Measurements from ENCODE around the gene PARP4. TPM values are rescaled to one million over a fixed set of nuclear protein-coding genes. Genes with fewer than 3 reads are reported as not detected.

Gene PARP4
- total RNA-seq, 2 experiments from 2014 or later, result 29.5 to 29.6 TPM

DNA sequence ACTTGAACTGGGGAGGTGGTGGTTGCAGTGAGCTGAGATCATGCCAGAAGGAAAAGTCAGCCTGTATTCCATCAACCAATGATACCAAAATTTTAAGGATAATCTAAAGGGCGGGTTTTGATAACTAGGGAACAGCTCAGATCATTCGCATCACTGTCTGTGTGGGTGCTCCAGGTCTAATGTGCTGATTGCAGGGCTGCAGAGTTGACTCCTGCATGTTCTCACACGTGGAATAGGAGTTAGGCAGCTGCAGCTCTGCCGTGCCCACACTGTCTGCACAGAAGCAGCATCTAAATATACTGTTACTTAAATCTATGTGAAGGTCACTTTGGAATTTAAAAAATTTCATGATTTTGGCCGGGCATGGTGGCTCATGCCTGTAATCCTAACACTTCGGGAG lies 4.3 kb upstream of the PARP4 start:
- H3K4me3 Mint-ChIP-seq, result no peak overlapping the region
- no peaks in the 10 kb centered on the region for H3K27me3 Mint-ChIP-seq
- peaks cover 4% of the 10 kb centered on the region for H3K36me3 Mint-ChIP-seq (ENCODE audit: low read depth)
- TF ChIP-seq, protein P1, sequence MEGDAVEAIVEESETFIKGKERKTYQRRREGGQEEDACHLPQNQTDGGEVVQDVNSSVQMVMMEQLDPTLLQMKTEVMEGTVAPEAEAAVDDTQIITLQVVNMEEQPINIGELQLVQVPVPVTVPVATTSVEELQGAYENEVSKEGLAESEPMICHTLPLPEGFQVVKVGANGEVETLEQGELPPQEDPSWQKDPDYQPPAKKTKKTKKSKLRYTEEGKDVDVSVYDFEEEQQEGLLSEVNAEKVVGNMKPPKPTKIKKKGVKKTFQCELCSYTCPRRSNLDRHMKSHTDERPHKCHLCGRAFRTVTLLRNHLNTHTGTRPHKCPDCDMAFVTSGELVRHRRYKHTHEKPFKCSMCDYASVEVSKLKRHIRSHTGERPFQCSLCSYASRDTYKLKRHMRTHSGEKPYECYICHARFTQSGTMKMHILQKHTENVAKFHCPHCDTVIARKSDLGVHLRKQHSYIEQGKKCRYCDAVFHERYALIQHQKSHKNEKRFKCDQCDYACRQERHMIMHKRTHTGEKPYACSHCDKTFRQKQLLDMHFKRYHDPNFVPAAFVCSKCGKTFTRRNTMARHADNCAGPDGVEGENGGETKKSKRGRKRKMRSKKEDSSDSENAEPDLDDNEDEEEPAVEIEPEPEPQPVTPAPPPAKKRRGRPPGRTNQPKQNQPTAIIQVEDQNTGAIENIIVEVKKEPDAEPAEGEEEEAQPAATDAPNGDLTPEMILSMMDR (IDR thresholded peaks at IDR 0.05), result no peak
- no peak overlapping the region for H3K27ac ChIP-seq (ENCODE audit: low read depth in 1 of 2, low read length in 2 of 2)
- CTCF ChIA-PET, result no interaction called here
- POLR2A ChIA-PET, result no interaction called here
- H3K36me3 ChIP-seq (ENCODE audit: insufficient read depth, low read length), result no peaks in the 10 kb centered on the region
- H3K4me1 Mint-ChIP-seq (ENCODE audit: low read depth), result peaks cover 11% of the 10 kb centered on the region
- no peaks in the 10 kb centered on the region for H3K9me3 ChIP-seq (ENCODE audit: control insufficient read depth in 1 of 2, insufficient read depth in 1 of 2, low read length in 2 of 2)
- no peak overlapping the region for H3K4me3 ChIP-seq (ENCODE audit: low read length)
- no peak overlapping the region for H3K27ac Mint-ChIP-seq
- H3K4me1 ChIP-seq (ENCODE audit: insufficient read depth, low read length), result no peaks in the 10 kb centered on the region
- H3K27me3 ChIP-seq (ENCODE audit: control insufficient read depth in 1 of 2, insufficient read depth in 2 of 2, low read length in 2 of 2), result no peaks in the 10 kb centered on the region
- no peak for DNase-seq
- intact Hi-C loops (cut with DNase I, micrococcal nuclease), result loop anchor here in 1 of 2 experiments (10.0 kb wide), 1 partner anchor 768 kb away; the partner anchor contains the start of gene MTMR6
- ATAC-seq (ENCODE audit: poor library complexity), result no peak
- H3K9me3 Mint-ChIP-seq, result no peaks in the 10 kb centered on the region

DNA sequence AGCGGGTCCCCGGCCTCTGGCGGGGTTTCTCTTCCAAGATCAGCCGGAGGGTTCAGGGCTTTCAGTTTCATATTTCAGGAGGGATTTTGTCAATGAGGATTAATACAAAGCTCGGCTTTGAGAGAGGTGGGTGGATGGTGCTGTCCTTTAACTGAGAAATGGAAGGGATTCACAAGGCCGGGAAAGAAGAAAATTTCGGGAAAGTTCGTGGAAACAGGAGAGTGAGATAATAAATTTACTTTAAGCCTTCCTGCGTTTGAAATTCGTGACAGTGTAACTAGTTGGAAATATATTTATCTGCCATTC lies 283 bp upstream of the PARP4 start:
- intact Hi-C loops (cut with DNase I, micrococcal nuclease), result loop anchor here (5.0 to 10.0 kb wide), 2 partner anchors 44 to 772 kb away; partner anchors contain the start of gene MTMR6 (in 1 of the 2)
- Mint-ChIP-seq H3K4me3 (peak overlapping the region; percentile 88), H3K27ac (peak overlapping the region; percentile 86), H3K27me3 (no peaks in the 10 kb centered on the region), H3K9me3 (no peaks in the 10 kb centered on the region), H3K36me3 (ENCODE audit: low read depth) (peaks cover 23% of the 10 kb centered on the region), H3K4me1 (ENCODE audit: low read depth) (peaks cover 27% of the 10 kb centered on the region)
- Histone ChIP-seq H3K4me1 (ENCODE audit: insufficient read depth, low read length) (peaks cover 16% of the 10 kb centered on the region), H3K9me3 (ENCODE audit: control insufficient read depth in 1 of 2, insufficient read depth in 1 of 2, low read length in 2 of 2) (no peaks in the 10 kb centered on the region), H3K27ac (ENCODE audit: low read depth in 1 of 2, low read length in 2 of 2) (peak overlapping the region; percentile 72 to 76), H3K36me3 (ENCODE audit: insufficient read depth, low read length) (no peaks in the 10 kb centered on the region), H3K27me3 (ENCODE audit: control insufficient read depth in 1 of 2, insufficient read depth in 2 of 2, low read length in 2 of 2) (no peaks in the 10 kb centered on the region), H3K4me3 (ENCODE audit: low read length) (peak overlapping the region; percentile 84)
- CTCF ChIA-PET, result no interaction called here
- POLR2A ChIA-PET, result interaction anchor here (1.3 to 2.1 kb wide), 3 partner anchors 93 to 248 kb away, joined by 3 to 7 read pairs (median 4); no protein-coding TSS in a partner anchor
- TF ChIP-seq, protein P1 (IDR thresholded peaks at IDR 0.05), result no peak
- DNase-seq (no peak), ATAC-seq (ENCODE audit: poor library complexity) (no peak)

DNA sequence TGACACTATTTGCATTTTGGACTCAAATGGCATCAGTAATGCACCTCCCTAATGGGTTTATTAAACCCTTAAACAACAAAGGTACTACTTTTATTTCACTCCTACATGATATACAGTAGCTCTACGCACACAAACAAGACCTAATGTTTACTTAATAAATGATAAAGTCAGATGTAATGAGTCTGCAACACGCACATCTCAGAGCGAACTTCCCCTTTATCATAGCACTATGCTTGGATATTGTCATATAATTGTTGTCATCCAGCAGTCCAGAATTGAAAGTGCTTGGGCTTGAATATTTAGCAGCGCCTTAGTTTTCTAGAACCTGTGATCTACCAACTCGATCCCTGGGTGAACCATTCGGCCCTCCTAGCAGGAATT lies 772 bp downstream of the PARP4 start:
- no peaks in the 10 kb centered on the region for H3K27me3 Mint-ChIP-seq
- H3K4me1 Mint-ChIP-seq (ENCODE audit: low read depth), result peaks cover 34% of the 10 kb centered on the region
- CTCF ChIA-PET, result no interaction called here
- Histone ChIP-seq H3K36me3 (ENCODE audit: insufficient read depth, low read length) (peaks cover under 1% of the 10 kb centered on the region), H3K4me3 (ENCODE audit: low read length) (peak overlapping the region; percentile 84), H3K9me3 (ENCODE audit: control insufficient read depth in 1 of 2, insufficient read depth in 1 of 2, low read length in 2 of 2) (no peaks in the 10 kb centered on the region), H3K27me3 (ENCODE audit: control insufficient read depth in 1 of 2, insufficient read depth in 2 of 2, low read length in 2 of 2) (no peaks in the 10 kb centered on the region), H3K27ac (ENCODE audit: low read depth in 1 of 2, low read length in 2 of 2) (peak overlapping the region; percentile 72 to 76), H3K4me1 (ENCODE audit: insufficient read depth, low read length) (peaks cover 22% of the 10 kb centered on the region)
- ATAC-seq (ENCODE audit: poor library complexity) (peak; percentile 4), DNase-seq (no peak)
- peak overlapping the region; percentile 88 for H3K4me3 Mint-ChIP-seq
- H3K27ac Mint-ChIP-seq, result peak overlapping the region; percentile 86
- TF ChIP-seq, protein P1 (IDR thresholded peaks at IDR 0.05), result no peak
- peaks cover 30% of the 10 kb centered on the region for H3K36me3 Mint-ChIP-seq (ENCODE audit: low read depth)
- H3K9me3 Mint-ChIP-seq, result no peaks in the 10 kb centered on the region
- intact Hi-C loops (cut with DNase I, micrococcal nuclease), result loop anchor here (5.0 to 10.0 kb wide), 2 partner anchors 45 to 773 kb away; partner anchors contain the start of gene MTMR6 (in 1 of the 2)
- POLR2A ChIA-PET, result interaction anchor here (0.8 to 2.1 kb wide), 4 partner anchors 94 to 257 kb away, joined by 3 to 7 read pairs (median 4); no protein-coding TSS in a partner anchor

Measured in CD4-positive, alpha-beta T cell (primary cell).